ENCODE results near the gene PTCD3.

DNA sequence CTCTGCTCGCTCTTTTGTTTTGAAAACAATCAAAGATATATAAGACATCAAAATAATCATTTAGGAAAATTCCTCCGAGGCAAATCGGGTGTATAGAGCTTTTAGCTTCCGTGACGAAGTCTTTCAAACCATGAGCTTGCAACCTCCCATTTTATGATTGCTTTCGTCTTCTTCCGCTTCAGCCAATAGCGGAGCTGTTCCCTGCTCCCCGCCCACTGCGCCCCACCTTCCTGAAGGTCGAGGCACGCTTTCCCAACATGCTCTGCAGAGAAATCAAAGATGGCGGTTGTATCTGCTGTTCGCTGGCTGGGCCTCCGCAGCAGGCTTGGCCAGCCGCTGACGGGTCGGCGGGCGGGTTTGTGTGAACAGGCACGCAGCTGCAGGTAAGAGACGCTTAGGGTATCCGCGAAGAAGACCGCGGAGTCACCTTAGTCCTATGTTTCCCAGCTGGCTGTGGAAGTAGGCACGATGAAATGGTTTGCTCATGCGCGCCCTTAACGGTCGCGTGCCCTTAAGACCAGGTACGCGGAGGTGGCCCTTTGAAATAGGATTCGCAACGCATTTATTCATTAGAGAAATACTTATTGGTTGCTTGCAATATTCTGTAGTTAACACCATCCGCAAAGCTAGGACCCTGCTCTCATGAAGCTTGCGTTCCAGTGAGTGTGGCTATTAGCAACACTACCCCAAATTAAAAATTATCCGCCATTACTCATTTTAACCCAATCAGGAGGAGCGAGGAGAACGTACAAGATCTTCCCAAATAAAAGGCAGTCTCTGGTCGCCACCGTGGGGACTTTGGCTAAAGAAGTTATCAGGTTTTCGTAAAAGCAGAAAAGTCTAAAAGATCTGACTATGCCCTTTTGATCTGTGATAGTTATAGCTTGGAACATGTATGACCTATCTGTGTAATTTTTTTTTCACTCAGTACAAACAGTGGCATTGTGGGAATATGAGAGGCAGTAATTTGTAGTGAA lies at the start of gene PTCD3:
- TF ChIP-seq, protein P1, sequence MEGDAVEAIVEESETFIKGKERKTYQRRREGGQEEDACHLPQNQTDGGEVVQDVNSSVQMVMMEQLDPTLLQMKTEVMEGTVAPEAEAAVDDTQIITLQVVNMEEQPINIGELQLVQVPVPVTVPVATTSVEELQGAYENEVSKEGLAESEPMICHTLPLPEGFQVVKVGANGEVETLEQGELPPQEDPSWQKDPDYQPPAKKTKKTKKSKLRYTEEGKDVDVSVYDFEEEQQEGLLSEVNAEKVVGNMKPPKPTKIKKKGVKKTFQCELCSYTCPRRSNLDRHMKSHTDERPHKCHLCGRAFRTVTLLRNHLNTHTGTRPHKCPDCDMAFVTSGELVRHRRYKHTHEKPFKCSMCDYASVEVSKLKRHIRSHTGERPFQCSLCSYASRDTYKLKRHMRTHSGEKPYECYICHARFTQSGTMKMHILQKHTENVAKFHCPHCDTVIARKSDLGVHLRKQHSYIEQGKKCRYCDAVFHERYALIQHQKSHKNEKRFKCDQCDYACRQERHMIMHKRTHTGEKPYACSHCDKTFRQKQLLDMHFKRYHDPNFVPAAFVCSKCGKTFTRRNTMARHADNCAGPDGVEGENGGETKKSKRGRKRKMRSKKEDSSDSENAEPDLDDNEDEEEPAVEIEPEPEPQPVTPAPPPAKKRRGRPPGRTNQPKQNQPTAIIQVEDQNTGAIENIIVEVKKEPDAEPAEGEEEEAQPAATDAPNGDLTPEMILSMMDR (IDR thresholded peaks at IDR 0.05): no peak
- no peak for TF ChIP-seq USF1 (IDR thresholded peaks at IDR 0.05; ENCODE audit: borderline replicate concordance, low read depth)
- peak; percentile 99 for TF ChIP-seq TAF1 (IDR thresholded peaks at IDR 0.05; ENCODE audit: borderline replicate concordance, low read depth, low read length)
- TF ChIP-seq CHD2 (IDR thresholded peaks at IDR 0.05; ENCODE audit: low read length, partially characterized antibody): no peak
- TF ChIP-seq RCOR1 (IDR thresholded peaks at IDR 0.05; ENCODE audit: low read length): no peak
- TF ChIP-seq JUND (IDR thresholded peaks at IDR 0.05): peak; percentile 23; the same call in 1 of the 2 replicates
- TF ChIP-seq FOXJ3 (CRISPR knock-in tag; IDR thresholded peaks at IDR 0.05): no peak
- TF ChIP-seq SIN3A (IDR thresholded peaks at IDR 0.05; ENCODE audit: borderline replicate concordance, low read depth, low read length): 0 out of 2 replicates have a peak, but pooled peaks have one; percentile 36
- no peak for TF ChIP-seq EZH2phosphoT487 (IDR thresholded peaks at IDR 0.05; ENCODE audit: borderline replicate concordance, low read depth)
- TF ChIP-seq SMC3 (IDR thresholded peaks at IDR 0.05; ENCODE audit: low read depth, low read length): no peak
- TF ChIP-seq USF2 (IDR thresholded peaks at IDR 0.05; ENCODE audit: borderline replicate concordance, low read depth, low read length): no peak
- peak in 1 of 2 experiments; percentile 29; a peak in 1 of 4 replicates for TF ChIP-seq EP300 (IDR thresholded peaks at IDR 0.05; ENCODE audit: borderline replicate concordance in 1 of 2, low read depth in 1 of 2, low read length in 1 of 2)
- TF ChIP-seq RAD21 (IDR thresholded peaks at IDR 0.05; ENCODE audit: low read length): no peak
